Measurements from ENCODE around the gene SMAD6.
A peak's percentile ranks its signal among the peaks of the same experiment; 100 is the strongest.
"Not testable (repeated sequence)": the region's sequence is repeated elsewhere in the genome, so short reads cannot be mapped to it uniquely, and the experiment has no call there.

Gene SMAD6

DNA sequence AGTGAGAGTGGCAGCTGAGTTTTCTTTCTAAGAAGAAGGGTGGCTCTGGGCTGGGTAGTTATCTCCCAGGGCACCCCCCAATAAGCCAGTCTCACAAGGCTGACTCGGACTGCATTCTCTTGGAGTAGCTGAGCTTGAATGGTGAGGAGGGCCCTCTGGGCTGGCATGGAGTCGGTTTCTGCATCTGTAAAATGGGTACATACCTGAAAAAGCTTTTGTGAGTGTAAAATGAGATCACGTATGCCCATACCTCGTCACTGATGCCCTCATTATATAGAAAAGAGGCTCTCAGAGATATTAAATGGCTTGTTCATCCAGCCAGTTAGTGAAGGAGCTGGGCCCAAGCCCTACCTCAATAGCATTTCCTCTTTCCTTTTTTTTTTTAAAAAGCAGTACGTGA, 41.2 kb downstream of the SMAD6 start:
- DNase-seq (ENCODE audit: low spot score), result no peak

DNA sequence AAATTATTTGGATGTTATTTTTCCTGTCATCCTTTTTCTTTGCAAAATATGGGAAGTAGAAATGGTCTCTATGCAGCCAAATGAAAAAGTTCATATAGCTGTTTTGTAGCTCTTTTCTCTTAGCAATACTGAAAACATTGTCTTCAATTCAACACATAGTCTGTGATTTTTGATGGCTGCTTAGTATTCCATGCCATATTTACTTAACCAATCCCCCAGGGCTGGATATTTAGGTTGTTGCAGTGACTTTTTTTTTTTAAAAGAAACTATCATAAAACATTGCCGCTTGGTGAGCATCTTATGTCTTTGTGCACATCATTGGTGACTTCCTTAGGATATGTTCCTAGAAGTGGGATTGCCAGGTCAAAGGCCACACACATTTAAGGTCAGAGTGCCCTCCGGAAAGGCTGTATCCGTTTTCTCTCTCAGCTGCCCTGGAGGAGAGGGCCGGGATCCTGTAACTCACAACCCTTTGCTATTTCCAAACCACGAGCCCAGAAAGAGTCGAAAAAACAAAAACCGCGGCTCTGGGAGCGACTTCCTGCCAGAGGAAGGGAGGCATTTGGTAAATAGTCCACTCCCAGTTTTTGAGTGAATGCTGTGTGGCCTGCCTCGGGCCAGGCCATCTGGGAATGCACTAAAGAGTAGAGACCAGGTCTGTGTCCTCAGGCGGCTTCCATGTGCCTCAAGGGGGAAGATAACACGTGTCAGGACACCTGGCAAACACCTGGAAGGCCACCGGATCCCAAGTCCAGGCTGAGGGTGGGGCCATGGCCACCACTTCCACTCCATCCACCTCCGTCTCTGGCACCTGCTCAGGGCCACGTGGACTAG, 41.9 kb downstream of the SMAD6 start:
- DNase-seq (ENCODE audit: low spot score), result no peak

DNA sequence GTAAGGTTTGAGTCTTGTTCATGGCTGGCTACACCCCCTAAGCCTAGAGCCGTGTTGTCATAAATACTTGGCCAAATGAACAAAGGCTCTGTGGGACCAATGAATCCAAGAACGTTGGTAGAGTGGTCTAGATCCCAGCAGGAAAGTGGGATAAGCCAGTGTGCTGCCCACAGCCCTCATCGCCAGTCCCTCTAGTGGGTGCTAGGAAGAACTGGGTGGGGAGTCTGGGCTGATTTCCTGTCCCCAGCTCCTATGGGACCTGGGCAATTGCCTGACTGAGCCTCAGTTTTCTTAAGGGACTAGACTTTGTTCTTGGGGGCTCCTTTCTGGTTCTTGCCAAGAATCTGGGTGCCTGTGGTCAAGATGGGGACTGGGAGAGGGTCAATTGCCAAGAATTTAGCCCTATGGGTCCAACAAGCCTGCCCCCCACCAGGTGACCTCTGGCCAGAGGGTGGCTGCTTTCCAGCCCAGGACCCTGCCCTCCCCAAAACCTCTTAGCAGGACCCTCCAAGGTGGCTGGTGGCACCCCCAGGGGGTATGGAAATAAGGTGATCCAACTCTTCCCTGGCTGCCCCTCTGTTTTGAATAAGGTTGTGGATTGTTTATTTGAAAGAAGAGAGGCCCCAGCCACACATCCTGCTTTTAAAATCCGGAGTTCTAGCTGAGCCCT, 42.7 kb downstream of the SMAD6 start:
- DNase-seq (ENCODE audit: low spot score), result no peak

DNA sequence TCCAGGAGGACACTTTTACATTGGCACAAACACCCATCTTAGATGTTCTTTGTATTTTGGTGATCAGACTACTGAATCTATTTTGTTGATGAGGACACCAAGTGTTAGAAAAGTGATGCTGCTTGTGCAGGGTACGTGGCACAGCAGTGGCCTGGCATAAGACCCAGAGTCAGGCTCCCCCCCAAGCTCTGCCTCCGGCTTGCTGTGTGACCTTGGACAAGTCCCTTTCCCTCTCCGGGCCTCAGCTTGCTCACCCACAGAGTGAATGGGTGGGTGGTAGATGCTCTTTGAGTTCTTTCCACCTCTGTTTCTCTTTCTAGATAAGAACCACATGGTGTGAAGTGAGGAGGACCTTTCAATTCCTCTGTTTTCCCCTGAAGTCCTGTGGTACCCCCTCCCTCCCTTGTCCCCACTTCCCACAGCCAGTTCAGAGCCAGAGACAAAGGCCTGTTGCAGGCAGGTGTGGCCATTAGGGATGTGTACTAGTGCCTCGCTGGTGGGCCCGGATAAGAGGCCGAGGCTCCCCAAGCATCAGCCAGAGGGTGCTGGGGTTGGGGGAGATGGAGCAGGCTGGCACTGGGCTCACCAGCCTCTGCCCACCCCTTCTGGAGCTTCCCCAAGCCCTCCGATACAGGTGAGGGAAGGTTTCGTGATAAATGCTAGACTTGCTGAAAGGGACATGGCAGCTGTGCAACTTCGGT, 43.6 kb downstream of the SMAD6 start:
- DNase-seq (ENCODE audit: low spot score), result no peak

DNA sequence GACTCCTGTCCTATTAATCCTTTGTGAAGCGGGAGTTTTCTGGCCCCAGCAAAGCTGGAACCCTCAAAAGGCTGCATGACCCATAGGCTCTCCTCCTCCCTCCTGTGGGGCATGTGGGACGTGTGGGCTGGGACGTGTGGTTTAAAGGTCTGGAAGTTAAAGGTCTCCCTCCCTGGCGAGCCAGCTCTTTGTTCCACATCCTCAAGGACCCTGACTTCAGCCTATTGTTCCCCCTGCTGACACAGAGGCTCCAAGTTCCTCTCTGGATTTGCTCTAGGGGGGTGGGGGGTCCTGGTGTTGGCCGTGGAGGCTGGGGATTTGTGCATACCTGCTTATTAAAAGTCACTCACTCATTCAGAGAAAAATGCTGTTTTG, 44.2 kb downstream of the SMAD6 start:
- no peak for DNase-seq (ENCODE audit: low spot score)

DNA sequence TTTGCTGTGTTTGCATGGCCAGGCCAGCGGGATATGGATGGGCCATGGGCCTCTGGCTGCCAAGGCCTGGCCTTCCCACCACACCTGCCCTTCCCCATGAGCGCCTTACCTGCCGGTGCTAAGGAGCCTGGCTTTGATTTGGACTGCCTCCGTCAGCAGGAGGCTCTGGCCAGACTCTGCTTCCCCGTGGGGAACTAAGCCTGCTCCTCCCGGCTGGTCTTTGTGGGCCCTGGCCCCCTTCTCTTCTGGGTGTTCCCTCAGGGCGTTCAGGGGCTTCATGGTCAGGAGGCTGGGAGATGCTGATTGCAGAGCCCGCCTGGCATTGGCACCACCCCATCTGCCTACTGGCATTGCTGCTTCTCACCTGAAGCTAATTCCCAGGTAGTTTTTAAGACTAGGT, 45.2 kb downstream of the SMAD6 start:
- DNase-seq (ENCODE audit: low spot score), result no peak

DNA sequence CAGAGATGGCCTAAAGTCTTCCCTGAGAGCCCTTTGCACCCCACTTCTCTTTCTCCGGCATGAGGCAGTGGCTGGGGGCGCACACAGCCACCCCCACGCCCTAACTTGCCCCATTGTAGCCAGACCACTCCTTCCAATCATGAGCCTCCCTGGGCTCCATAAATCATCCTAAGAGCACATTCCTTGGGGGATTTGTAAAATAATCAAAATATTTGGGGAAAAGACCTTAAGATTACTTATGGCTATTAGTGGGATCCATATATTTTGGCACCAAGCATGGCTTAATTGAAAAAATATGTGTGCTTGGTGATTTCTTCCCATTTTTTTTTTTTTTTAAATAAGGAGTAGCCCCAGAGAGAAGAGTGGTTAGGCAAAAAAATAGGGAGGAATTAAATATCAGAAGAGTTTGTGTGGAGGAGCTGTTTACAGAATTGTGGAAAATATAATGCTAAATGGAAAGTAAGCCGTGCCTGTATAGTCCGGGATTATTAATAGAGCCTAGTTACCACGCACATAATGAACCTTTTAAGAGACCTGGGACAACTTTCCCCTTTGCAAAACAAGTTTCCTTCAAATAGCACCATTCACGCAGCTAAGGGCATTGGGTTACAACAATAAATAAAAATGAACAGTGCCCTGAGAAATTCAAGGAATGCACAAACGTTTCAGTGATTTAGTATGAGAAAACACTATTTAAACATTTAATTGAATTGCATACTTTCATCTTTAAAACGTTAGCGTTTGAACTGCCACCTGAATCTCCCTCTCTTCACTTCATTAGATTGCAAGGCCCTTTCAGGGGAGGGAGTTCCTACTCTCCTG, 46.1 kb downstream of the SMAD6 start:
- DNase-seq (ENCODE audit: low spot score), result peak; percentile 74

DNA sequence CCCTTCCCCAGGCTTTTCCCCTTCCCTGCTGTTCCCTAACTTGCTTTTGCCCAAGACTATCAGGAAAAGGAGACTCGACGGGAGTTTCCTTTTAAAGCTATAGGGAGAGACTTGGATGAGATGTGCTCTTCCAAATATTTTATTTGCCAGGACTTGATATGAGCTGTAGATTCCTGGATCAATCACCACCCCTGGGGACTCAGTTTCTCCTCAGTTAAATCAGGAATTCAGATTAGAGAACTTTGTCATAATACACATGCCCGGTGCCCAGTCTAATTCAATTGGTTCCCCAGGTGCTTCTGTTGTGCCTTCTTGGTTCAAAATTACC, 46.6 kb downstream of the SMAD6 start:
- DNase-seq (ENCODE audit: low spot score), result no peak

DNA sequence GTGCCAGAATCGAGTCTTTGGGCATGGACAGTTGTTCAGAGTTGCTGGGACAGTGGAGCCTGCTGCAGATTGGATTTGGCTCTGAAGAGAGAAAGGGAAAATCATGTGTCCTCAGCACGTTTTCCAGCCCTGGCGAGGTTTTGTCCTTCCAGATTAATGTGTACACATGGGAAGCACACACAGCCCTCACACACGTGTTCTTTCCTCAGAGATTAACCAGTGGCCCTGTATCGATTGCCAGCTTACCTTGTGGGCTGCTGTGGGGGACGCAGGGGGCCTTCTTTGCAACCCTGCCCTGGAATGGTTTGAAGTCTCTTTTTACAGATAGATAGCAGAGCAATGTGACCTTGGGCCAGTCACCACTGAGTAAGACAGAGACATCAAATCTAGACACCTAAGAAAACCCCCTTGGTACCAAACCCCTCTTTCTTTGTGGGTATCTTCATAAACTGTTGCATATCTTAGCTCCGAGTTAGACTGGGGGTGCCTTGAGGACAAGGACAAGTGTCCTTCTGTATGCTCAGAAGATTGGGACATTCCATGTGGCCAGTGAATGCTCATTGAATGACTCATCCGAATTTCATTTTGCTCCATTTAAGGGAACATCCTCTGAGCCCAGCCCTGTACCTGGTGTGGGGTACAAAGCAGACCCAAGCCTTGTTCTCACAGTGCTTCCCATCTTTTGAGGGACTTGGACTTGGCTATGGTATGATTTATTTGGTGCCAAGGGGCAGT, 48.0 kb downstream of the SMAD6 start:
- DNase-seq (ENCODE audit: low spot score), result no peak

DNA sequence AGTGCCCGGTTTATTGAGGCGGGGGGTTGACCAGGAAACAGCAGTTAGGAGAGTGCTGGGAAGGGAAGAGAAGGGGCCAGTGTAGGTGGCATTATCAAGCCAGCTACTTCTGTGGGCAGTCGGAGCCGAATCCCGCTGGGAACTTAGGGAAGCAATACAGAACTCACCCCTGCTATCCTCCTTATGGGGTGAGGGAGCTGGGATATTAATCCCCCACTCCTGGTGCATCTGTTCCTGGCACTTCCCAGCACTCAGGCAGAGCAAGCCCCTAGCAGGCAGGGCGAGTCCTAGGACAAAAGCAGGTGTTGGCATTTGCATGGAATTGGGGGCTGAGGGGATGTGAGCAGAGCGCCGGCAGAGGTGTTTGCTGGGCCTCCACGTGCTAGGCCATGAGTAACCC, 48.6 kb downstream of the SMAD6 start:
- DNase-seq (ENCODE audit: low spot score), result no peak

DNA sequence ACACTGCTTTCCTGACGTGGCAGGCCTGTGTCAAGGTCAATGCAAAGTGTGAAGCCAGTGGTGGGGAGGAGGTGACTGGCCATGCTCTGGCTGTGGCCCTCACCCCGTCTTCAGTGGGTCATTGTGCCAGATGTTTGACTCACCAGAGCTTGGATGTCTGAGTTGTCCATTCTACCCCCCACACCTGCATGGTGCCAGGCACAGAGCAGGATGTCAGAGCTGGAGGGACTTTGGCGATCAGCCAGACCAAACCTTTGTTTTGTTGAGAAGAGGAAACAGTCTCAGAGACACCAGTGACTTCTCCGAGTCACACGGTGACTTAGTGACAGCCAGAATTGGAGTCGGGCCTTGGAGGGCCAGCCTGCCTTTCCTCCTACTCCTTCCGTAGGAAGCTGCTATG, 49.5 kb downstream of the SMAD6 start:
- no peak for DNase-seq (ENCODE audit: low spot score)

DNA sequence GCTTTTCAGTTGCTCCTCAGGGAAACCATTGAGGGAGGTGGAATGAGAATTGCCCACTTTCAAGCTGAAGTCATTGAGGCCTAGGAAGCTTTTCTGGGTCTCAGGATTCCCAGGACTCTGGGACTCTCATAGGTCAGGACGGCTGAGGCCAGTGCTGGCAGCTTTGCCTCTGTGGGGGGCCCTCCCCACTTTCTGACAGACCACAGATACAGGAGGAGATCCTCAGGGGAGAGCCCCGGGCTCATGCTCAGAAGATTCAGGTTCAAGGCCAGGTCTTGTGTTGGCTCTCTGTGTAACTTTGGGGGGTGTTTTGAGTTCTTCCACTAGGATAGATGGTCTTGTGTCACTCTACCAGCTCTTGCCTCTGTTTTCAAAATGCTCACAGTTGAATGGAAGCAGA, 50.0 kb downstream of the SMAD6 start:
- no peak for DNase-seq (ENCODE audit: low spot score)

DNA sequence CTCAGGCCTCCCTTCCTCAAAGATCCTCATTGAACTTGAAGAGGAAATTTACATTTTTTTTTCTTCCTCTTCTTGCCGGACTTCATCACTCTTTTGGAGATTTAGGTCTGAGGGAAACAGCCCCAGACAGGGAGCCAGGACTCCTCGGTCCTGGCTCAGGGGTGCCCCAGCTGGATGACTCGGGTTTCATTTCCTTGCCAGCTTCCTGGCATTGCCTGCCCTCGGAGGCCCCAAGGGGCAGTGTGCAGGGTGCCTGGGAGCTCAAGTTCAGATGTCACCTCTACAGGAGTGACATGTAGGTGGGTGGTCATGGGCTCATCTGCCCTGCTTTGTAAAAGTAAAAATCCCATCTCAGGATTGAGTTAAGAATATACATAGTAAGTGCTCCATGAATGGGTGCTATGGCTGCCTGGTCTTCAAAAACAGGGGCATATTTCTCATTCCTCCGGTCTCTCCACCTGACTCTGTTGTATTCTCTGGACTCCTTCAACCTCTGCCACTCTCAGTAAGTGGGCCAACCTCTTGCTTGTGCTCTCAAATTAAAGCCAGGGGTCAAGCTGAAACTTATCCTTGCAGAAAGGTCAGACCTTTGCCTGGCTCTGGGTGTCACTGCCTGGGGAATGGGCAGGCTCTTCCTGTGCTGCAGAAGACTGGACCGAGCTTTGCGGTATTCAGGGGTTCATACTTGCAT, 51.8 kb downstream of the SMAD6 start:
- DNase-seq (ENCODE audit: low spot score), result no peak

DNA sequence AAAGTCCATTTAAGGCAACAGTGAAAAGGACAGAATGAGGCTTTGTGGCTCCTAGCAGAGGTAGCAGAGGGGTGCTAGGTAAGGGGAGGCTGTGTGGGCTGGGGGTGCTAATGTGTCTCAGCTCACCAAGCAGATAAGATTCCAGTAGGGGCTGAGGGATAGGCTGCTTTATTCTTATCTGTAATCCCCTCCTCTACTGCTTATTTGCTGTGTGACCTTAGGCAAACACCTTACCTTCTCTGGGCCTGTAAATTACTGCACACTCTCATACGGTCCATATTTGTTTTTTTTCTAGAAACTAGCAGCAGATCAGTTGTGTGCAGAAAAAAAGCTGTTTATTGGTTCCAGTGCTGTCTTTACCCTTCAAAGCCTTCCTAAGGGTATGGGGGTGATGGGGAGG, 52.8 kb downstream of the SMAD6 start:
- no peak for DNase-seq (ENCODE audit: low spot score)

DNA sequence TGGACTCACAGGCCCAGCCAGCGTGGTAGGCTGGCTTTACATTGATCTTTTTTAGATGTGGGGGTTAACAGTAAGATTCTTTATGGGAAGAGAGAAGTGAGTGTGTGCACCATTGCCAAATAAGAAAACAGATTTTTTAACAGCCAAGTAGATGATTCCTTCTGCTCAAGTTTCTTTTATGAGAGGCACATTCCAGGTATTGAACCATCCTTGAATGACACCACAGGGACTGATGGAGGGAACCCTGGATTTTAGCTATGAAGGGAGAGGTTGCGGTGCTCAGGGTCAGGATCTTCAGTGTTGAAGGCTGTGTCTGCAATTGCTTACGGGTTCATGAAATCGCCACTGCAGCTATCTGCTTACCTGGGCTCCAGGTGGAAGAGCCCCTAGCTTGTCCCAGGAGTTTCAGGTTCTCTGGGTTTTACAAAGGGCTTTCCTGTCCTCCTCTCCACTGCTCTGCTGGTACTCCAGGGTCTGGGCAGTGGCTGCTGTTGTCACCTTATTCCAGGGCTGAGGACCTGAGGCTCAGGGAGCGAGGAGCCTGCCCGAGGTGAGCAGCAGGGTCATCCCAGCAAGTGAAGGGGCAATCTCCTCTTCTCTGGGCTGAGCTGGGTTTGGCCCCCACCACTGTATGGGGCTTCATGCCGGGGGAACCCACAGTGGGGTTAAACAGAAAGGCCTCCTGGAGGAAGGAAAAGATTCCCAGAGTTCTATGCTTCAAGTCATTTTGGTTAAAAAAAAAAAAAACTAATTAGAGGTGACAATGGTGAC, 53.4 kb downstream of the SMAD6 start:
- no peak for DNase-seq (ENCODE audit: low spot score)

DNA sequence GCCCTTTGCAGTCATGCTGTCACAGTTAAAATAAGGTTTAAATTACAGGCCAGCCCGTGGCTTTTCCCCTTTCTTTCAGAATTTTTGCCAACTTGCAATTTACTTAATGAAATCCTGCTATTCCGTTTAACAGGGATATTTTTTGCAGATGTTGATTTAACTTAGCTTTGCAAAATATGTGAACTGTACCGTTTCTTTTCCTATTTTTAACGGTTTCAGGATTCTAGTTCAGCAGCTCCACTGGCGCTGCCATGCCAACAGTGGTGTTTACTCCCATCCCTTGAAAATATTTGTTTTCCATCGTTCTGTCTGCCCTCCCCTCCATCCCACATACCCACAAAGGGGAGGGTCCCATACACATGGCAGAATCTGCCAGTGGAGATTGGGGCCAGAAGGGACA, 54.3 kb downstream of the SMAD6 start:
- DNase-seq (ENCODE audit: low spot score), result no peak

DNA sequence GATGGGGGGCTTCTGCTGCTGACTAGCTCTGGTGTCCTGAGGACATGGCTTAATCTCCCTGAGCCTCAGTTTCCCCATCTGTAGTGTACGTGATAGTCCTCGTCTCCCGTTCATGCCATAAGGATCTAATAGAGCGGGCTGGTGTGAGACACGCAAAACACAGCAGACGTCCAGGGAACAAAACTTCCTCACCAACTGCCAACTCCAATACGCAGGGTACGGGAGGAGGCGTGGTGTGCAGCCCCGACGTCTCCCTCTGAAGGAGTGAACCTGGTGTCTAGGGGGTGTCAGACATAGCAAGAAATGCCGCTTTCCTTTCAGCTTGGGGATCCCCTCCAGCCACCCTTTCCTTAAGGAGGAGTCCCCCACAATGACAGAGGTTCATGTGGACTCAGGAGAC, 55.0 kb downstream of the SMAD6 start:
- DNase-seq (ENCODE audit: low spot score), result no peak

DNA sequence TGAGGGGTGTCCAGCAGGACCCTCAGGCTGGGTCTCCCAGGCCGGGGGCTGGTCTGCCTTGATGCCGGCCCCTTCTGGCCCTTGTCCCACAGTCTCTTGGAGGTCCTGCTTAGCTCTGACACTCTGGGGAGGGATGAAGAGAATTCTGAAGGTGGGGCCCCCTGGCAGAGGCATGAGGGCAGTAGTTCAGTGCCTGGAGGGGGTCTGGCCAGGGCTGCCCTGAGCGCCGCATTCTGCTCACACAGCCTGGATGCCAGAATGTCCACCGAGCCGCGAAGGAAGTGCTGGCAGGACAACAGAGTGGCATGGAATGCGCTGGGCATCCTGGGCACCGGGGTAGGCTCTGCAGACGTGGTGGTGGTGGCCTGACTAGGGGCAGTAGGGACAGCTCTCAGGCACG, 55.5 kb downstream of the SMAD6 start:
- DNase-seq (ENCODE audit: low spot score), result no peak

DNA sequence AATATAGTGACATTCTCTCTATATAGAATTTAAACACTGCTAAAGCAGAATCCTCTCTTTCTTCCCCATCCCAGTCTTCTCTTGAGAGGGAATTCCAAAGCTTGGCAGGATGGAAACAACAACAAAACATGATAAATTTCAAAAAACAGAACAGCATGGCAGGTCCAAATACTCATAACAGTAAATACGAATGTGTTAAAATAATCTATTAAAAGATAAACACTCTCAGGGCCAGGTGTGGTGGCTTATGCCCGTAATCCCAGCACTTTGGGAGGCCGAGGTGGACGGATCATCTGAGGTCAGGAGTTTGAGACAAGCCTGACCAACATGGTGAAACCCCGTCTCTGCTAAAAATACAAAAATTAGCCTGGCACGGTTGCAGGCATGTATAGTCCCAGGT, 56.2 kb downstream of the SMAD6 start:
- not testable (repeated sequence) for DNase-seq (ENCODE audit: low spot score)

DNA sequence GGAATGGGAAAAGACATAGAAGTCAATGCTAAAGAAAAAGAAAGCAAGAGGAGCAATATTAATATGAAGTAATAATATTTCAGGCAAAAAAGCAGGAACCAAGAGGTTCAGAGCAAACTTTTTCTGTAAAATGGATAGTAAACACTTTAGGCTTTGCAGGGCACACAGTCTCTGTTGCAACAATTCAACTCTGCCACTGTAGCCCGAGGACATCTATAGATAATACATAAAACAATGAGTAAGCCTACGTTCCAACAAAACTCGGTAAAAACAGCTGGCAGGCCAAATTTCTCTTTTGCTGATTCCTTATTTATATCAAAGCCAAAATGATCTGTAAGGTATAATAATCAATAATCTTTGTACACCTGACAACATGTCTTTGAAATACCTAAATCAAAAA, 56.8 kb downstream of the SMAD6 start:
- no peak for DNase-seq (ENCODE audit: low spot score)
